HEK293T (cell line): ENCODE data around the gene ZNF181.

ENCODE experiments used
- CTCF ChIA-PET: fragments of 350-600 bp; formaldehyde crosslinking; extraction: SDS; loops from one replicate; lab custom pipeline; 2021; ENCODE audit warnings: antibody characterized with exemption, inconsistent platforms; lab: Yijun Ruan, JAX
- POLR2A ChIA-PET: fragments of 350-600 bp; formaldehyde crosslinking; extraction: SDS; loops from one replicate; lab custom pipeline; 2020; ENCODE audit warnings: antibody characterized with exemption, inconsistent platforms; lab: Yijun Ruan, JAX
- DNase-seq: peaks from one replicate; pipeline ENCODE4 v3.0.0; 2012; ENCODE audit warnings: mixed read lengths; ENCODE audit errors: extremely low spot score
- ARNT ChIP-seq: fragments of 450-650 bp; IDR thresholded peaks from 2 replicates; pipeline ENCODE4 v1.6.1; 2017; ENCODE audit warnings: mild to moderate bottlenecking
- BHLHE40 ChIP-seq: fragments of 450-650 bp; IDR thresholded peaks from 2 replicates; pipeline ENCODE4 v1.6.1; 2016; ENCODE audit warnings: mild to moderate bottlenecking, moderate library complexity, borderline replicate concordance
- CTBP1 ChIP-seq: fragments of 450-650 bp; IDR thresholded peaks from 2 replicates; pipeline ENCODE4 v1.6.1; 2016; ENCODE audit warnings: borderline replicate concordance
- ELF4 ChIP-seq: fragments of 450-650 bp; IDR thresholded peaks from 2 replicates; pipeline ENCODE4 v1.6.1; 2017; ENCODE audit warnings: antibody characterized with exemption
- FOXA1 ChIP-seq: fragments of 450-650 bp; IDR thresholded peaks from 2 replicates; pipeline ENCODE4 v1.6.1; 2016; ENCODE audit warnings: mild to moderate bottlenecking
- FOXK2 ChIP-seq: fragments of 450-650 bp; IDR thresholded peaks from 2 replicates; pipeline ENCODE4 v1.6.1; 2016; ENCODE audit warnings: mild to moderate bottlenecking
- FOXM1 ChIP-seq: fragments of 450-650 bp; IDR thresholded peaks from 2 replicates; pipeline ENCODE4 v1.6.1; 2017; ENCODE audit warnings: mild to moderate bottlenecking, borderline replicate concordance
- HDGF ChIP-seq: fragments of 450-650 bp; IDR thresholded peaks from 2 replicates; pipeline ENCODE4 v1.6.1; 2017; ENCODE audit warnings: antibody characterized with exemption, borderline replicate concordance
- L3MBTL2 ChIP-seq: fragments of 450-650 bp; conservative IDR thresholded peaks from 2 replicates; pipeline ENCODE4 v1.6.1; 2016; ENCODE audit warnings: mild to moderate bottlenecking
- LEF1 ChIP-seq: fragments of 450-650 bp; IDR thresholded peaks from 2 replicates; pipeline ENCODE4 v1.6.1; 2017; ENCODE audit warnings: mild to moderate bottlenecking, borderline replicate concordance
- NFRKB ChIP-seq: fragments of 450-650 bp; IDR thresholded peaks from 2 replicates; pipeline ENCODE4 v1.6.1; 2016; ENCODE audit warnings: mild to moderate bottlenecking, moderate library complexity
- PKNOX1 ChIP-seq: fragments of 450-650 bp; IDR thresholded peaks from 2 replicates; pipeline ENCODE4 v1.6.1; 2016
- SP1 ChIP-seq: fragments of 450-650 bp; IDR thresholded peaks from 2 replicates; pipeline ENCODE4 v1.6.1; 2017
- SUZ12 ChIP-seq: fragments of 450-650 bp; IDR thresholded peaks from 2 replicates; pipeline ENCODE4 v1.6.1; 2016; ENCODE audit warnings: mild to moderate bottlenecking
- TARDBP ChIP-seq: fragments of 450-650 bp; IDR thresholded peaks from 2 replicates; pipeline ENCODE4 v1.6.1; 2016
- ZNF384 ChIP-seq: fragments of 450-650 bp; IDR thresholded peaks from 2 replicates; pipeline ENCODE4 v1.6.1; 2016

ZNF181 gene

GRCh38 chr19:34794066-34794960 is 60.3 kb downstream of the ZNF181 start:
- ChIA-PET CTCF (interaction anchor here (0.7 kb wide), 1 partner anchor 134 kb away, joined by 4 read pairs; no protein-coding TSS in a partner anchor), POLR2A (no interaction called here)
- no peak for DNase-seq
- TF ChIP-seq FOXK2, result no peak
- no peak for TF ChIP-seq CTBP1
- no peak for TF ChIP-seq NFRKB
- TF ChIP-seq PKNOX1, result no peak
- no peak for TF ChIP-seq L3MBTL2
- TF ChIP-seq FOXA1, result no peak
- no peak for TF ChIP-seq SUZ12
- TF ChIP-seq ARNT, result no peak
- no peak for TF ChIP-seq ELF4
- no peak for TF ChIP-seq ZNF384
- TF ChIP-seq HDGF, result no peak
- TF ChIP-seq LEF1, result no peak
- TF ChIP-seq FOXM1, result no peak
- no peak for TF ChIP-seq TARDBP
- TF ChIP-seq SP1, result no peak
- TF ChIP-seq BHLHE40, result no peak
